ENCODE data around the gene ZNF148.
"Not testable (repeated sequence)": the region's sequence is repeated elsewhere in the genome, so short reads cannot be mapped to it uniquely, and the experiment has no call there.

ZNF148 gene

GRCh38 chr3:125367403-125368230, 7.5 kb downstream of the ZNF148 start:
- no peak for DNase-seq

- DNase-seq = no peak
Observed at GRCh38 chr3:125366132-125366531, 9.0 kb downstream of the ZNF148 start.

- peak in 1 of 2 experiments; percentile 25 for DNase-seq
Observed at GRCh38 chr3:125359700-125360099, 15.4 kb downstream of the ZNF148 start.

GRCh38 chr3:125358923-125359322, 16.2 kb downstream of the ZNF148 start:
- DNase-seq = no peak

- DNase-seq = no peak
Observed at GRCh38 chr3:125357837-125358236, 17.3 kb downstream of the ZNF148 start.

- DNase-seq = no peak
Observed at GRCh38 chr3:125357032-125357658, 18.0 kb downstream of the ZNF148 start.

- no peak for DNase-seq
Observed at GRCh38 chr3:125356140-125357026, 18.7 kb downstream of the ZNF148 start.

- DNase-seq = no peak
Observed at GRCh38 chr3:125353659-125354058, 21.5 kb downstream of the ZNF148 start.

- no peak for DNase-seq
Observed at GRCh38 chr3:125353128-125353527, 22.0 kb downstream of the ZNF148 start.

- DNase-seq = no peak
Observed at GRCh38 chr3:125351814-125352456, 23.2 kb downstream of the ZNF148 start.

- DNase-seq = no peak
Observed at GRCh38 chr3:125351152-125351551, 24.0 kb downstream of the ZNF148 start.

- no peak for DNase-seq
Observed at GRCh38 chr3:125350597-125350996, 24.5 kb downstream of the ZNF148 start.

- DNase-seq = no peak
Observed at GRCh38 chr3:125349556-125350165, 25.5 kb downstream of the ZNF148 start.

- DNase-seq = no peak
Observed at GRCh38 chr3:125349055-125349454, 26.1 kb downstream of the ZNF148 start.

- DNase-seq = not testable (repeated sequence)
Observed at GRCh38 chr3:125343367-125343766, 31.8 kb downstream of the ZNF148 start.

GRCh38 chr3:125340121-125340520, 35.0 kb downstream of the ZNF148 start:
- no peak for DNase-seq

GRCh38 chr3:125337506-125337905, 37.6 kb downstream of the ZNF148 start:
- DNase-seq = no peak

GRCh38 chr3:125334675-125335560, 40.2 kb downstream of the ZNF148 start:
- no peak for DNase-seq

GRCh38 chr3:125332504-125332903, 42.6 kb downstream of the ZNF148 start:
- no peak for DNase-seq

- no peak for DNase-seq
Observed at GRCh38 chr3:125331243-125331642, 43.9 kb downstream of the ZNF148 start.

- DNase-seq = no peak
Observed at GRCh38 chr3:125326957-125327356, 48.2 kb downstream of the ZNF148 start.

Data from SHP77 (cell line).